ENCODE data around the gene DPP6. TPM values are rescaled to one million over a fixed set of nuclear protein-coding genes. Genes with fewer than 3 reads are reported as not detected.

DPP6 gene
- 12.1 TPM for total RNA-seq

DNA sequence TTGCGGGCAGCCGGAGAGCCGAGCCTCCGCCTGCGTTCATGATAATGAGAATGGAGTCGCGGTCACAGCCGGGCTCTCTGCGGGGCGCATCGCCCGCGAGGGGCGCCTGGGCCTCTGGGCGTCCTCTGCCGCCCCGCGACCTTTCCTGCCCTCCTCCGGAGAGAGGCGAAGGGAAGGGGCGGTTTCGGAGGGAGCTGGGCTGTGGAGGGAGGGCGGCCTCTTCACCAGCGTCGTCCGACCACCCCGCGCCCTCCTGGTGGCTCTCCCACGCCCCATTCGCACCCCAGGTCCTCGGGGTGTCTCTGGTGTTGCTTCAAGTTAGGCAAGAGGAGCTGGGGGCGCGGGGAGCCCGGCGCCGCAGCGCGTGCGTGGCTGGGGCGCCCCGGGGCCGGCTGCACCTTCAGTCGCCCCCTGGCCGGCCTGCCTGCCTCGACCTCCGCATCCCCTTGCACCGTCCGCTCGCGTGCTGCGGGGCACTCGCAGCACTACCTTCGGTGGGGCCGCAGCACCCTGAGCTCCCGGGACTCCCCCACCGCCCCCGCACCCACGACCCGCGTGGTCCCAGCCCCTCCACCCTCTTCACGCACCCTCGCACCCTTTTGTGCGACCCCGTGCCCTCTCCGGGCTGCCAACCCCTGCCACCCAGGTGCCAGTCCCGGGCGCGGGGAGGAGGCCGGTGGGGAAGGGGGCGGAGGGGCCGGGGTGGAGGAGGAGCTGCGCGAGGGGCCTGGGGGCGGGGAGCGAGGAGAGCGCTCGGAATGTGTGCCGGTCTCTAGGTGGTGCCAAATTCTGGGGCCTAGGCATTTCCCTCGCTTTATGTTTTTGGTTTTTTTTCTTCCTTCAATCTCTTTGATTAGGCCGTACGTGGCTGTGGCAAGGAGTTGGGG is at the start of gene DPP6:
TSS of gene DPP6 (plus strand) at position 756 of the 887 bp plus-strand sequence.

All from camera-type eye (tissue), 1 donor.